ENCODE measurements around the gene ITGA6. TPM values are rescaled to one million over a fixed set of nuclear protein-coding genes. Genes with fewer than 3 reads are reported as not detected.

ITGA6 gene
- polyA plus RNA-seq, 1 donor from 2014 or later: 14.4 TPM

GRCh38 chr2:172381275-172382027 is 45.9 kb upstream of the ITGA6 start:
- Histone ChIP-seq H3K4me2 (ENCODE audit: low read length) (peak overlapping the region; percentile 43), H3K79me2 (replicated peaks; ENCODE audit: insufficient read depth, low read length) (no peaks in the 10 kb centered on the region), H3K9me3 (ENCODE audit: low read length) (no peaks in the 10 kb centered on the region), H3F3A (ENCODE audit: insufficient read depth, low read length, poor library complexity, severe bottlenecking) (no peaks in the 10 kb centered on the region), H4K20me1 (ENCODE audit: insufficient read depth) (no peaks in the 10 kb centered on the region), H3K9me2 (ENCODE audit: insufficient read depth, low read length) (no peaks in the 10 kb centered on the region), H3K27ac (ENCODE audit: low read length) (no peak overlapping the region), H3K4me3 (ENCODE audit: low read length) (peak overlapping the region; percentile 31), H2AFZ (ENCODE audit: low read depth, low read length) (no peak overlapping the region), H3K9ac (ENCODE audit: low read length) (no peak overlapping the region), H3K27me3 (ENCODE audit: insufficient read depth, low read depth, low read length) (no peaks in the 10 kb centered on the region), H3K36me3 (ENCODE audit: insufficient read depth, low read length) (no peaks in the 10 kb centered on the region)
- no peak for TF ChIP-seq TAF1 (IDR thresholded peaks at IDR 0.05; ENCODE audit: low read depth)
- no peak for TF ChIP-seq REST (IDR thresholded peaks at IDR 0.05; ENCODE audit: borderline replicate concordance)
- no peak for TF ChIP-seq EZH2 (IDR thresholded peaks at IDR 0.05; ENCODE audit: borderline replicate concordance, insufficient read depth, low read length, poor library complexity, severe bottlenecking)
- TF ChIP-seq MXI1 (conservative IDR thresholded peaks at IDR 0.05; ENCODE audit: poor library complexity, severe bottlenecking): no peak
- TF ChIP-seq RAD21 (conservative IDR thresholded peaks at IDR 0.05): no peak
- no peak for TF ChIP-seq POLR2AphosphoS5 (IDR thresholded peaks at IDR 0.05)
- TF ChIP-seq, protein P1, sequence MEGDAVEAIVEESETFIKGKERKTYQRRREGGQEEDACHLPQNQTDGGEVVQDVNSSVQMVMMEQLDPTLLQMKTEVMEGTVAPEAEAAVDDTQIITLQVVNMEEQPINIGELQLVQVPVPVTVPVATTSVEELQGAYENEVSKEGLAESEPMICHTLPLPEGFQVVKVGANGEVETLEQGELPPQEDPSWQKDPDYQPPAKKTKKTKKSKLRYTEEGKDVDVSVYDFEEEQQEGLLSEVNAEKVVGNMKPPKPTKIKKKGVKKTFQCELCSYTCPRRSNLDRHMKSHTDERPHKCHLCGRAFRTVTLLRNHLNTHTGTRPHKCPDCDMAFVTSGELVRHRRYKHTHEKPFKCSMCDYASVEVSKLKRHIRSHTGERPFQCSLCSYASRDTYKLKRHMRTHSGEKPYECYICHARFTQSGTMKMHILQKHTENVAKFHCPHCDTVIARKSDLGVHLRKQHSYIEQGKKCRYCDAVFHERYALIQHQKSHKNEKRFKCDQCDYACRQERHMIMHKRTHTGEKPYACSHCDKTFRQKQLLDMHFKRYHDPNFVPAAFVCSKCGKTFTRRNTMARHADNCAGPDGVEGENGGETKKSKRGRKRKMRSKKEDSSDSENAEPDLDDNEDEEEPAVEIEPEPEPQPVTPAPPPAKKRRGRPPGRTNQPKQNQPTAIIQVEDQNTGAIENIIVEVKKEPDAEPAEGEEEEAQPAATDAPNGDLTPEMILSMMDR (IDR thresholded peaks at IDR 0.05; ENCODE audit: poor library complexity, severe bottlenecking): no peak
- TF ChIP-seq EP300 (conservative IDR thresholded peaks at IDR 0.05; ENCODE audit: poor library complexity, severe bottlenecking): no peak
- no peak for TF ChIP-seq SMC3 (conservative IDR thresholded peaks at IDR 0.05; ENCODE audit: poor library complexity)

DNA sequence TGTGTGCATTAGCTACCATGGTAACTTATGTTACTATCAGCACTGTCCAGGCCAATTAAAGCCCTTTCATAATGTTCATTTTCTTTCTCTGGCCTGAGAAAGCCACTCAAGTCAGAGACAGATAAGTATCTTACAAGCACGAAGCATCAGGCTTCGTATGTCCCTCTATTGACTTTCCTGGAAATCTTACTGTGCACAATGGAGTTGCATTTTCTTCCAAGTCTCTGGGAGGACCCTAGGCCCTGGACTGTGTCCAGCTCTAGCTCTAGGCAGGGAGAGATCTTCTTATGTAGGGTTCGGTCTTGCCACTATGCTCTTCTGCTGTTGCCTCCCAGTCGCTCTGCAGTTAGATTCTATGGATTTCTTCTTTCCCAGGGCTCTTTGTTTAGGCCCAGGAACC is 40.0 kb upstream of the ITGA6 start:
- H3K27me3 ChIP-seq (ENCODE audit: insufficient read depth, low read depth, low read length): no peaks in the 10 kb centered on the region
- H3K27ac ChIP-seq (ENCODE audit: low read length): no peak overlapping the region
- no peaks in the 10 kb centered on the region for H3F3A ChIP-seq (ENCODE audit: insufficient read depth, low read length, poor library complexity, severe bottlenecking)
- H3K4me2 ChIP-seq (ENCODE audit: low read length): no peak overlapping the region
- TF ChIP-seq REST (IDR thresholded peaks at IDR 0.05; ENCODE audit: borderline replicate concordance) (no peak), MXI1 (conservative IDR thresholded peaks at IDR 0.05; ENCODE audit: poor library complexity, severe bottlenecking) (no peak), EP300 (conservative IDR thresholded peaks at IDR 0.05; ENCODE audit: poor library complexity, severe bottlenecking) (no peak)
- TF ChIP-seq, protein P1 (IDR thresholded peaks at IDR 0.05; ENCODE audit: poor library complexity, severe bottlenecking): no peak
- no peak overlapping the region for H2AFZ ChIP-seq (ENCODE audit: low read depth, low read length)
- H3K79me2 ChIP-seq (replicated peaks; ENCODE audit: insufficient read depth, low read length): no peaks in the 10 kb centered on the region
- no peak overlapping the region for H3K9ac ChIP-seq (ENCODE audit: low read length)
- no peaks in the 10 kb centered on the region for H4K20me1 ChIP-seq (ENCODE audit: insufficient read depth)
- no peaks in the 10 kb centered on the region for H3K36me3 ChIP-seq (ENCODE audit: insufficient read depth, low read length)
- H3K9me3 ChIP-seq (ENCODE audit: low read length): no peaks in the 10 kb centered on the region
- H3K4me3 ChIP-seq (ENCODE audit: low read length): no peak overlapping the region
- no peaks in the 10 kb centered on the region for H3K9me2 ChIP-seq (ENCODE audit: insufficient read depth, low read length)

All from neural cell (in vitro differentiated cells).